CD4-positive, CD25-positive, alpha-beta regulatory T cell (primary cell): ENCODE results near the gene FAM107B. TPM values are rescaled to one million over a fixed set of nuclear protein-coding genes. Genes with fewer than 3 reads are reported as not detected.

Experiments
- ATAC-seq, 2 donors: fragments of 150-1000 bp; cut with Tn5 transposase; one replicate each; pipeline ENCODE4 v1.10.0; 2021; ENCODE audit warnings: low read depth in 2 of 2, moderate number of reproducible peaks in 2 of 2, moderate library complexity in 1 of 2
- DNase-seq, 3 donors: peaks; one replicate each; pipeline versions ENCODE4 v3.0.0 to v3.0.0-alpha.2; 2012 to 2022; ENCODE audit warnings: mixed read lengths in 1 of 3
- H3K27ac ChIP-seq: one replicate; pipeline ENCODE4 v1.7.0; 2013; ENCODE audit warnings: mild to moderate bottlenecking, low read length; ENCODE audit not compliant: insufficient read depth, poor library complexity, severe bottlenecking
- H3K27me3 ChIP-seq: one replicate; pipeline ENCODE4 v1.7.0; 2013; ENCODE audit warnings: low read length; ENCODE audit not compliant: control insufficient read depth, insufficient read depth
- H3K36me3 ChIP-seq: one replicate; pipeline ENCODE4 v1.7.0; 2013; ENCODE audit warnings: mild to moderate bottlenecking, low read length, moderate library complexity; ENCODE audit not compliant: control insufficient read depth, insufficient read depth
- H3K4me1 ChIP-seq: 2 replicates; pipeline ENCODE4 v1.7.0; 2013; ENCODE audit warnings: mild to moderate bottlenecking, low read length; ENCODE audit not compliant: insufficient read depth, control insufficient read depth, poor library complexity, severe bottlenecking
- H3K4me3 ChIP-seq: one replicate; pipeline ENCODE4 v1.7.0; 2013; ENCODE audit warnings: low read depth, mild to moderate bottlenecking, low read length, moderate library complexity
- H3K9me3 ChIP-seq, 2 experiments: 1 replicate in 1 of 2; 2 replicates in 1 of 2; pipeline ENCODE4 v1.7.0; 2013; ENCODE audit warnings: low read length in 2 of 2, mild to moderate bottlenecking in 1 of 2, moderate library complexity in 1 of 2; ENCODE audit not compliant: control insufficient read depth in 2 of 2
- H3K27ac Mint-ChIP-seq, 3 donors: one replicate each; pipeline ENCODE4 v1.8.0; 2020 to 2022; ENCODE audit warnings: mild to moderate bottlenecking in 3 of 3, mixed read lengths in 3 of 3, moderate library complexity in 2 of 3
- H3K27me3 Mint-ChIP-seq: one replicate; pipeline ENCODE4 v1.8.0; 2022; ENCODE audit warnings: mild to moderate bottlenecking, mixed read lengths
- H3K36me3 Mint-ChIP-seq: one replicate; pipeline ENCODE4 v1.8.0; 2020; ENCODE audit warnings: mixed read lengths
- H3K4me1 Mint-ChIP-seq, 4 donors: one replicate each; pipeline ENCODE4 v1.8.0; 2020 to 2022; ENCODE audit warnings: mixed read lengths in 4 of 4, mild to moderate bottlenecking in 1 of 4
- H3K4me3 Mint-ChIP-seq, 4 donors: one replicate each; pipeline ENCODE4 v1.8.0; 2020 to 2022; ENCODE audit warnings: mild to moderate bottlenecking in 4 of 4, mixed read lengths in 4 of 4, moderate library complexity in 3 of 4
- H3K9me3 Mint-ChIP-seq, 7 donors: one replicate each; pipeline ENCODE4 v1.8.0; 2020 to 2022; ENCODE audit warnings: mixed read lengths in 7 of 7, mild to moderate bottlenecking in 3 of 7, moderate library complexity in 2 of 7
- polyA plus RNA-seq, 4 donors: library from polyadenylated mRNA; unstranded; fragments of 300-500 nt; fragmentation: Illumina TruSeq; gene quantifications; one replicate each; pipeline ENCODE4 v1.2.3, GENCODE V29; 2021
- total RNA-seq: library from RNA; stranded (reverse); gene quantifications from one replicate; pipeline ENCODE4 v1.2.3, GENCODE V29; 2022

The FAM107B gene
- total and polyA plus RNA-seq, 5 donors from 2014 or later = 202 to 327 (median 296) TPM

DNA sequence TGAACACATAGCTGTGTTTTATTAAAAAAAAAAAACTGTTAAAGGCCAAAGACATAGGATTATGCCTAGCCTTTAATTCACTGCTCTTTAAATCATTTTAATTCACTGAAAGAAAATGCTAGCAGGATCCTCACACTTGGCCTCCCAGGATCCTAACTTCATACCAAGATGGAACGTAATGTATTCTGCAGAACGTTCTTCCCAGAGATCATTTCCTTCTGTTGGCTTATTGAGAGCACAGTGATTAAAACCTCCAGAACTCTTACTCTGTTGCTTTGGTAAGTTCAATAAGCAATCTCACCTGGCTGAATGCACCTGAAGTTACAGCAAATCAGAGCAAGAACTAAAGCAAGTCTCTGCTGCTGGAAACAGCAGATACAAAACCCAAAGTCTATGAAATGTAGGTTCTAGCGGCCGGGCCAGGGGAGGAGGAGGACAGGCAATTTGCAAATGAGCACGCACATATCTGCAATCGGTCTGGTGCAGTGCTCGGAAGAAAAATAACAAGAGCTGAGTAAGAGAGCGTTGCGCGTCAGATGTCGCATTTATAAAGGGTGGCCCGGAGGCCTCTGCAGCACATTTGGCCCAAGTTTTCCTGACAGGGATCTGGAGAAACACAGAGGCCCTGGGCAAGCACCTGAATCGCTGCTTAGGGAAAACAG is 193.9 kb downstream of the FAM107B start:
- DNase-seq (no peak), ATAC-seq (no peak)
- Histone ChIP-seq H3K36me3 (peaks cover 23% of the 10 kb centered on the region), H3K27me3 (no peaks in the 10 kb centered on the region), H3K27ac (peak overlapping the region; percentile 91), H3K9me3 (no peaks in the 10 kb centered on the region), H3K4me3 (no peak overlapping the region), H3K4me1 (peaks cover 84% of the 10 kb centered on the region)
- Mint-ChIP-seq H3K36me3 (peaks cover 16% of the 10 kb centered on the region), H3K27me3 (no peaks in the 10 kb centered on the region), H3K4me3 (peak overlapping the region; percentile 32 to 65 (median 52)), H3K27ac (peak overlapping the region; percentile 90 to 99 (median 96)), H3K9me3 (no peaks in the 10 kb centered on the region), H3K4me1 (peaks cover 51 to 99% (median 72%) of the 10 kb centered on the region in 4 donors)

DNA sequence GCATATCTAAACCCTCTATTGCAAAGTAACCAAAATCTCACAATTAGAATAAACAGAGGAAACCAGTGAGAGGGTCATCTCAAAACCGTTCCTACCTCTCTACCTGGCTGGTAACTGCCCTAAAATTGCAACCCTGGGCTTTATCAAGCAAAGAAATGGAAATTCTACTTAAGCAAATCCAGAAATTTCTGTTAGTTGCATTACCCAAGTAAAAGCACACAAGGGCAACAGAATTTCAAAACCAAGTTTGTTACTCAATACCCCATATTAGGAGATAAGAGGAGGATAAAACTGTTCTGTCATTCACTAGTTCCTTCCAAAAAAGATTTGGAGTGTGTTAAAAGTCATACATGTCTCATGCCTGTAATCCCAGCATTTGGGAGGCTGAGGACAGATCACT is 195.3 kb downstream of the FAM107B start:
- peak overlapping the region; percentile 41 for H3K4me3 ChIP-seq
- H3K27ac ChIP-seq = peak overlapping the region; percentile 35
- H3K9me3 ChIP-seq = no peaks in the 10 kb centered on the region
- Mint-ChIP-seq H3K27me3 (no peaks in the 10 kb centered on the region), H3K4me3 (peak overlapping the region in 3 of 4 donors; percentile 13 to 41 (median 40)), H3K9me3 (no peaks in the 10 kb centered on the region), H3K27ac (peak overlapping the region; percentile 82 to 99 (median 84)), H3K4me1 (peaks cover 51 to 99% (median 72%) of the 10 kb centered on the region in 4 donors), H3K36me3 (peaks cover 18% of the 10 kb centered on the region)
- H3K36me3 ChIP-seq = peaks cover 26% of the 10 kb centered on the region
- no peaks in the 10 kb centered on the region for H3K27me3 ChIP-seq
- ATAC-seq (no peak), DNase-seq (no peak)
- peaks cover 84% of the 10 kb centered on the region for H3K4me1 ChIP-seq

DNA sequence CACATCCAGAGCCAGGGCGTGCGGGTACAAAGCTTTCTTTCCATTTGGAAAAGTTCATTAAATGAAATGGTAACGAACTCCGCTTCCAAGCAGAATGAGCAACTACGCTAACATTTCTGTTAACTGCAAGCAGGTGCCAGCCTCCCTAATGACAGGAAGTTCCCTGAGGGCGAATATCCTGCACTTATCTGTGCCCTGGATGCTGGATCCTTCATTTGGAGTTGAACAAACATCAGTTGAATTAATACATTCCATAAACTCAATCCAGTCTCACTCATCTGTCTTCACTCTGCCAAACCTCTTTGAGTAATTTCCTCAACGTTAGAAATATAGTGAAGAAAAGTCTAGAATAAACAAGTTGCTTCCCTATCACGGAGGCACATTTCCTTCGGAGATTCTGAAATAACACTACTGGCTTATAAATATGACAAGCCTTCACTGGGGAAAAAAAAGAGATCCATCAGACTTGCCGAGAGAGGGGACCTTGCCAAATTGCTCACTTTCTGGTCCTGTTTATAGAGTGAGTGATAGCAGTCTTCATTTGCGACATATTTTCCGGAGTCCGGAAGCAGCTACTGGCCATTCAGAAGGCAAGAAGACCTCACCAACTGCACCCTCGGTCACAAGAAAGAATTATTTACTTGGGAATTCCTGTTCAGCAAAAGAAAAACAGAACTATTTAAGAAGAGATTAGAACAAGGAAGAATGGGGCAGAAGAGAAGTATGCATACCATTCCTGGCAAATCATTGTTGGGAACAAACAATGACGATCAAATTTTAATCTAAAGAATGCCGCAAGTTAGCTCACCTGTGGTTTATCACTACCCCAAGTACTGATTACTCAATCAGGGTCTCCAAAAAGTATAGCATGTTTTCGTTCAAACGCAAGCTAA is 196.4 kb downstream of the FAM107B start:
- Histone ChIP-seq H3K27ac (peak overlapping the region; percentile 18), H3K9me3 (no peaks in the 10 kb centered on the region), H3K27me3 (no peaks in the 10 kb centered on the region), H3K36me3 (peaks cover 26% of the 10 kb centered on the region), H3K4me1 (peaks cover 84% of the 10 kb centered on the region), H3K4me3 (peak overlapping the region; percentile 2)
- peak overlapping the region in 3 of 4 donors; percentile 56 to 69 (median 65) for H3K4me3 Mint-ChIP-seq
- H3K27ac Mint-ChIP-seq = peak overlapping the region; percentile 20 to 99 (median 57)
- peaks cover 40 to 97% (median 71%) of the 10 kb centered on the region in 4 donors for H3K4me1 Mint-ChIP-seq
- peaks cover 22% of the 10 kb centered on the region for H3K36me3 Mint-ChIP-seq
- ATAC-seq = no peak
- no peaks in the 10 kb centered on the region for H3K9me3 Mint-ChIP-seq
- no peaks in the 10 kb centered on the region for H3K27me3 Mint-ChIP-seq
- no peak for DNase-seq

DNA sequence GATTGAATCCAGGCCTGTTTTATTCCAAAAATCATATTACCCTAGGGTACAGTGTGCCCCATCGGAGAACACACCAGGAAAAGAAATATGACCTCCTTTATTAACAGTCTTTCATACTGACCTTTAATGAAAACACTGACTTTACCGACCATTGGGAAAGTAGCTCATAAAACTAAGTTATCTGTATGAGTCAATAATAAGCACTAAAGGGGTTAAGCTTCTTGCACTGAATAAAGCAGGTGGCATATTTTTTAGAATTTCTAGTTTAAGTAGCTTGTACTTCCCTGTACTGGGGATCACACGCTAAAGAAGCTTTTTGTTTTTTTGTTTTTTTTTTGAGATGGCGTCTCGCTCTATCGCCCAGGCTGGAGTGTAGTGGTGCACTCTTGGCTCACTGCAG is 199.8 kb downstream of the FAM107B start:
- DNase-seq (no peak), ATAC-seq (no peak)
- no peaks in the 10 kb centered on the region for H3K27me3 ChIP-seq
- no peaks in the 10 kb centered on the region for H3K9me3 ChIP-seq
- Mint-ChIP-seq H3K9me3 (peaks cover 0 to 1% (median 0%) of the 10 kb centered on the region in 7 donors), H3K27me3 (no peaks in the 10 kb centered on the region), H3K27ac (peak overlapping the region; percentile 89 to 96 (median 94)), H3K4me3 (peak overlapping the region in 3 of 4 donors; percentile 13 to 55 (median 33)), H3K36me3 (peaks cover 15% of the 10 kb centered on the region), H3K4me1 (peaks cover 38 to 93% (median 72%) of the 10 kb centered on the region in 4 donors)
- no peak overlapping the region for H3K27ac ChIP-seq
- peak overlapping the region; percentile 1 for H3K4me3 ChIP-seq
- peaks cover 26% of the 10 kb centered on the region for H3K36me3 ChIP-seq
- H3K4me1 ChIP-seq = peaks cover 83% of the 10 kb centered on the region

DNA sequence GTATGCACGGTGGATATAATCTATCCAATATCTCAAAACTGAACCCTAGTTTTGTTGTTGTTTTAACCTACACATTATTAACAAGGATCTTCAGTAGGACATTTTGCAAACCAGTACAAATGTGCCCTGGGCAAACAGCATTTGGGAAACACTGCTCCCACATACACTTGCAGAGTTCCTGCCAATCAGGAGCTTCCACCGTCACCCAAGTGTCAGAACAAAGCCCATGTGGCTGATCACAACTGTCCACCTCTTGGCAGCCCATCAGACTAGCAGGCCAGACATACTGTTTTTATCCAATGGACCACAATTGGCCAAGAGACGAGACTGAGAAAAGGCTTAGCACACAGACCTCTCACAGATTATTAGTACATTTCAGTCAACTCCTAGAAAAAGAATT is 200.4 kb downstream of the FAM107B start:
- Histone ChIP-seq H3K27ac (peak overlapping the region; percentile 89), H3K27me3 (no peaks in the 10 kb centered on the region), H3K36me3 (peaks cover 26% of the 10 kb centered on the region), H3K4me1 (peaks cover 82% of the 10 kb centered on the region), H3K9me3 (no peaks in the 10 kb centered on the region), H3K4me3 (no peak overlapping the region)
- peaks cover 17% of the 10 kb centered on the region for H3K36me3 Mint-ChIP-seq
- ATAC-seq (no peak), DNase-seq (no peak)
- peaks cover 42 to 93% (median 73%) of the 10 kb centered on the region in 4 donors for H3K4me1 Mint-ChIP-seq
- H3K27me3 Mint-ChIP-seq = no peaks in the 10 kb centered on the region
- H3K9me3 Mint-ChIP-seq = peaks cover 0 to 1% (median 0%) of the 10 kb centered on the region in 7 donors
- peak overlapping the region; percentile 22 to 75 (median 52) for H3K4me3 Mint-ChIP-seq
- H3K27ac Mint-ChIP-seq = peak overlapping the region; percentile 89 to 96 (median 94)

DNA sequence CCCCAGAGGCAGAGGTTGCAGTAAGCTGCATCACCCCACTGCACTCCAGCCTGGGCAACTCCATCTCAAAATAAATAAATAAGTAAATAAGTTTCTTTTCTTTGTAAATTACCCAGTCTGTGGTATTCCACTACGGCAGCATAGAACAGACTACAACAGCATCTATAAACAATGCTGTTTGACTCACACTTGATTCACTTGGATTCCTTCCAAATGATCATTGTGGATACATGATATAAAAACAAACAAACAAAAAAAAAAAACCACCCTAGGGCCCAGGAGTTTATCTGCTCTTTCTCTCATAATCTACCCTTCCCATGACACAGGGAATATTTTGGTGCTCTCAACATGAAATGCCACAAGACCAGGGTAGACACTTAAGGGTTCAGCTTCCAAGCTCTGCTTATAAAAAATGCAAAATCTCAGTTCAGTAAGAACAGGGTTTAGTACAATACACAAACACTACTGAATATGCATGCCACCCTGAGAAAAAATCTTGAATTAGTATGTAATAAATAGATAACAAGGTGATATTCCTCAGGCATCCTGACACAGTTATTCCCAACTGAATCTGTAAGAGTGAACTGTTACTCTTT is 200.9 kb downstream of the FAM107B start:
- ATAC-seq = no peak
- peak overlapping the region; percentile 49 for H3K4me3 ChIP-seq
- peaks cover 42 to 93% (median 75%) of the 10 kb centered on the region in 4 donors for H3K4me1 Mint-ChIP-seq
- peak overlapping the region; percentile 89 for H3K27ac ChIP-seq
- peaks cover 26% of the 10 kb centered on the region for H3K36me3 ChIP-seq
- H3K27ac Mint-ChIP-seq = peak overlapping the region; percentile 62 to 96 (median 94)
- no peaks in the 10 kb centered on the region for H3K9me3 ChIP-seq
- no peaks in the 10 kb centered on the region for H3K27me3 ChIP-seq
- DNase-seq = no peak
- peak overlapping the region in 2 of 4 donors; percentile 55 to 75 for H3K4me3 Mint-ChIP-seq
- peaks cover 83% of the 10 kb centered on the region for H3K4me1 ChIP-seq
- peaks cover 17% of the 10 kb centered on the region for H3K36me3 Mint-ChIP-seq
- peaks cover 0 to 1% (median 0%) of the 10 kb centered on the region in 7 donors for H3K9me3 Mint-ChIP-seq
- no peaks in the 10 kb centered on the region for H3K27me3 Mint-ChIP-seq

DNA sequence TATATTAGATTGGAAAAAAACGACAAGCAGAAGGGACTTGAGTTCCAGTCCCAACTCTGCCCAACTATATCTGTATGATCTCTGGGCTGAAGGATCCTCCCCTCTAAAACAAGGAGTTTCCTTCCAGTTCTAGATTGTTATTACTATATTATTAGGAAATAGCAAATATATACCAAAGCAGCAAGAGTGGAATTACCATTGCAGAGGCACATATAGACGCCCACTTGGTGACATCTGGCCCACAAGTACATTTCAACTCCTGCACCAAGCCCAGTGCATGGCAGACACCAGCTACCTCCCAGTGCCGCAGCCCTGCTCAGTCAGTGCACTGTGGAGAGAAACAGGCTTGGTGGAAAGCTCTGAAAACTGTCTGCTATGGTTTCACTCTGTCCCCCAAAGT is 201.9 kb downstream of the FAM107B start:
- no peak for ATAC-seq
- no peak overlapping the region for H3K4me3 Mint-ChIP-seq
- H3K27me3 Mint-ChIP-seq = no peaks in the 10 kb centered on the region

More for the DNA sequence above, 201.9 kb downstream of the FAM107B start:
- DNase-seq = no peak
- Histone ChIP-seq H3K4me3 (peak overlapping the region; percentile 49), H3K27me3 (no peaks in the 10 kb centered on the region), H3K36me3 (peaks cover 24% of the 10 kb centered on the region), H3K9me3 (no peaks in the 10 kb centered on the region), H3K27ac (peak overlapping the region; percentile 89), H3K4me1 (peaks cover 83% of the 10 kb centered on the region)
- peaks cover 0 to 1% (median 0%) of the 10 kb centered on the region in 7 donors for H3K9me3 Mint-ChIP-seq
- peaks cover 16% of the 10 kb centered on the region for H3K36me3 Mint-ChIP-seq
- H3K4me1 Mint-ChIP-seq = peaks cover 35 to 91% (median 73%) of the 10 kb centered on the region in 4 donors
- peak overlapping the region; percentile 71 to 96 (median 85) for H3K27ac Mint-ChIP-seq
